ENCODE data around the gene BCL11A.

BCL11A gene

DNA sequence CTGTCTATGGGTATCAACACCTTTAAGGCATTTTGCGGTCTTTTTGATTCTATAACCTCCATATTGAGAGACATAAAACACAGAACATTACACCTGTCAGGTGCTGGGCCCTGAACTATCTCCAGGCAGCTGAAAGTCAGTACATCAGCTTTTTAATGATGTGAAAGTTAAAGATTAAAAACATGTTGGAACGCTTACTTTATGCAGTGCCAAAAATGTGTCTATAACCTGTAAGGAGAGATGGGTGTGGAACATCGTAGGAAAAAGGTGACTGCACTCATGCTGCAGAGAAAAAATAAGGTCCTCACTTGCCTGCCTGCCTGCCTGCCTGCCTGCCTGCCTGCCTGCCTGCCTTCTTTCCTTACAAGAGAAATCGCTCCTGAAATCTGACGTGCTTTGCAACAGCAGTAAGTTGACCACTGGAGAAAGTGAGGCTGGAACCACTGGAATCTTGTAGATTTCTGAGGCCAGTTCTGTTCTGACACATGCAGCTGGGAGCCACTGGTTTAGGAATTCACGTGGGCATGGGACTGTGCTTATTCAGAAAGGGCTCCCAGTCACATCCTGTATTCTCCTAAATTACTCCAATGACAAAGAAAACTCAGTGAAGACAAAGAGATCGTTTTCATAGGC, 34.1 kb downstream of the BCL11A start:
- no peak for TF ChIP-seq CTCF (IDR thresholded peaks at IDR 0.05; ENCODE audit: low read depth, low read length)
- DNase-seq (ENCODE audit: extremely low read depth, low read depth), result no peak

DNA sequence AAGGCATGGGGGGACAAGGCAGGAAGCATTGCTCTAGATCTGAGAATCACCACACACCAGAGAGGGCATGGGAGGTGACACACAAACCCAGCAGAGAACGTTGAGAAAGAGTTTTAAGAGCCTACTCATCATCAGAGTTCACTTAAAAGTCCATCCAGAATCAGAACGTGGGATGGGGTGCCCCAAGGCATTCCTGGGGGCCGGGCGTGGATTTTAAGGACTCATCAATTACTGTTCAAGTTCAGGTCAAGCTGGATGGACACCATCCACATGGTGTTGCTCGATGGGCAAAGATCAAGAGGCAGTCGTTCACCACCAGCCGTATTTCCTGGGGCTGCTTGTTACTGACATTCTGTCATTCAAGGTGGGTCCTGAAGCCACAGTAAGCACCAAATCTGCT, 34.9 kb downstream of the BCL11A start:
- TF ChIP-seq CTCF (IDR thresholded peaks at IDR 0.05; ENCODE audit: low read depth, low read length), result no peak
- no peak for DNase-seq (ENCODE audit: extremely low read depth, low read depth)

DNA sequence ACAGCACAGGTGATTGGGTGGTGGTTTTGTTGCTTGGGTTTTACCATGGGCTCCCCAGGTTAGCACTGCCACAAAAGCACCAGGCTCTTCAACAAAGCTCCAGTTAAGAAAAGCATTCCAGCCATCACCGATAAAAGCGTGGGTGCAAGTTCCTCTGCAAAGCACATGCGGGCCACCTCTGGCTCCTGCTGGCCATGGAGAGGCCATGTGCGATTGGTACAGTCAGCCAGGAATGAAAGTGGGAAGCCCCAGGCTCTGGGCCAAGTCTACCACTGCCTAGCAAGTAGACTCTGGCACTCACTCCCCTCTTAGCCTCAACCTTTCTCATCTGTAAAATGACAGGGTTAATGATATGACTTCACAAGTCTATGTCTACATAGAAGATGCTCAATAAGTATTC, 36.0 kb downstream of the BCL11A start:
- no peak for TF ChIP-seq CTCF (IDR thresholded peaks at IDR 0.05; ENCODE audit: low read depth, low read length)
- no peak for DNase-seq (ENCODE audit: extremely low read depth, low read depth)

- DNase-seq (ENCODE audit: extremely low read depth, low read depth), result no peak
- no peak for TF ChIP-seq CTCF (IDR thresholded peaks at IDR 0.05; ENCODE audit: low read depth, low read length)
Observed at GRCh38 chr2:60516826-60517225, 36.6 kb downstream of the BCL11A start.

DNA sequence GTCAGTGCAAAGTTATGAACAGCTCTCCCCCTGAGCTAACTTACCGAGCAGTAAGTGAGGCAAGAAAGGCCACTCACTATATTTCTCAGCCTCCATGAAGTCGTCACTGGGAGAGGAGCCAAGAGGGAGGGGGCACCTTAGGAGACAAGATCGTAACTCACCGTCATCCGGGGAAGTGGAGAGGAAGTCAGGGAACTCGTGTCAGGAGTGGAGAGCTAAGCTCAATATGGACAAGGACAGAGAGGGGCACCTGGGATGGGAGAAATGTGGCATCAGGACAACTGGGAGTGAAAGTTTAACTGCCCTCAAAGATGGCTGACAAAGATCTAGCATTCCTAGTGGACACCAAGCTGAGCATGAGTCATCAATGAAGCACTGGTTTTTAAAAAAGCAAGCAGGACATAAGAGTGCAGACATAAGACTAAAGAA, 37.1 kb downstream of the BCL11A start:
- TF ChIP-seq CTCF (IDR thresholded peaks at IDR 0.05; ENCODE audit: low read depth, low read length), result no peak
- no peak for DNase-seq (ENCODE audit: extremely low read depth, low read depth)

GRCh38 chr2:60515721-60516226, 37.7 kb downstream of the BCL11A start:
- TF ChIP-seq CTCF (IDR thresholded peaks at IDR 0.05; ENCODE audit: low read depth, low read length), result no peak
- DNase-seq (ENCODE audit: extremely low read depth, low read depth), result no peak

DNA sequence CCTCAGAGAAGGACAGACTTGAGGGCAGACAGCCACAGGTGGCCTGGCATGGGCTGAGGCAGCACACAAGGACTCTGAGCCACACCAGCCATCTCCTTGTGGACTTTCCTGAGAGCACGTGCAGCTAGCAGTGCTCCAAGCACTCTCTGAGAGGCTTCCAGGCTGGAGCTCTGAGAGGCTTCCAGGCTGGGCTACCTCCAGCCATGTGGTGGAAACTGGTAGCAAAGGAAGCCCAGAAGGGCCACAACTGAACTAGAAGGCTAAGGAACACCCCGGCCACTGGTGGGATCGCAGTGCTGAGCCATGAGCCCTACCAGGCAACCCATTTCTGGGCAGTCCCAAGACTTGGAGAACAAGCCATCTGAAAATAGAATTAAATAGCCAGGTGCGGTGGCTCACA, 39.5 kb downstream of the BCL11A start:
- TF ChIP-seq CTCF (IDR thresholded peaks at IDR 0.05; ENCODE audit: low read depth, low read length), result no peak
- DNase-seq (ENCODE audit: extremely low read depth, low read depth), result no peak
